H1 (cell line): ENCODE data around the gene ZCWPW2. TPM values are rescaled to one million over a fixed set of nuclear protein-coding genes. Genes with fewer than 3 reads are reported as not detected.

Experiments used
- CTCF ChIA-PET: fragments of 300-600 bp; sonication (Branson Sonifier 250); formaldehyde crosslinking; loops from one replicate; lab custom pipeline; 2021; ENCODE audit not compliant: partially characterized antibody; lab: Charles Lee
- POLR2A ChIA-PET: fragments of 300-600 bp; sonication (Branson Sonifier 250); formaldehyde crosslinking; loops from one replicate; lab custom pipeline; 2021; ENCODE audit warnings: inconsistent platforms; ENCODE audit not compliant: partially characterized antibody; lab: Charles Lee
- DNase-seq, 2 experiments: peaks; one replicate each; pipeline versions ENCODE4 v3.0.0 to v3.0.0-alpha.2; 2010 to 2022; ENCODE audit warnings: low spot score in 2 of 2, low read depth in 1 of 2, mixed read lengths in 1 of 2
- FAIRE-seq: peaks from 2 replicates; lab custom pipeline; 2011; peaks lifted over from hg19 to GRCh38; lab: Jason Lieb, UNC
- H2AFZ ChIP-seq: 2 replicates; pipeline ENCODE4 v1.8.1; 2012; ENCODE audit warnings: low read length, inconsistent platforms
- H2AK5ac ChIP-seq: 2 replicates; pipeline ENCODE4 v1.6.1; 2013; ENCODE audit warnings: low read depth, low read length
- H2BK120ac ChIP-seq: replicated peaks from 2 replicates; pipeline ENCODE3; 2013; ENCODE audit warnings: low read depth, low read length, inconsistent platforms
- H2BK12ac ChIP-seq: 2 replicates; pipeline ENCODE4 v1.6.1; 2013; ENCODE audit warnings: low read depth, low read length
- H2BK15ac ChIP-seq: 2 replicates; pipeline ENCODE4 v1.6.1; 2013; ENCODE audit warnings: low read length
- H2BK20ac ChIP-seq: 2 replicates; pipeline ENCODE4 v1.6.1; 2013; ENCODE audit warnings: low read length
- H2BK5ac ChIP-seq: 2 replicates; pipeline ENCODE4 v1.6.1; 2013; ENCODE audit warnings: low read depth, low read length
- H3K14ac ChIP-seq: 2 replicates; pipeline ENCODE4 v1.6.1; 2013; ENCODE audit warnings: inconsistent platforms; ENCODE audit not compliant: insufficient read length
- H3K18ac ChIP-seq: 2 replicates; pipeline ENCODE4 v1.6.1; 2013; ENCODE audit warnings: low read length; ENCODE audit errors: extremely low read depth
- H3K23ac ChIP-seq: 2 replicates; pipeline ENCODE4 v1.6.1; 2013; ENCODE audit warnings: inconsistent platforms; ENCODE audit not compliant: insufficient read length
- H3K23me2 ChIP-seq: 2 replicates; pipeline ENCODE4 v1.6.1; 2013; ENCODE audit warnings: low read depth, low read length
- H3K27ac ChIP-seq: 2 replicates; pipeline ENCODE4 v1.6.1; 2011; ENCODE audit warnings: low read depth, low read length, inconsistent platforms
- H3K27me3 ChIP-seq, 4 experiments: replicated peaks in 1 of 4; 1 replicate in 1 of 4; 2 replicates in 3 of 4; pipeline versions ENCODE4 v1.6.1 to v1.8.1; 2011 to 2013; ENCODE audit warnings: low read length in 3 of 4, mild to moderate bottlenecking in 3 of 4, inconsistent platforms in 2 of 4, mixed read lengths in 2 of 4, moderate library complexity in 1 of 4; ENCODE audit not compliant: control insufficient read depth in 3 of 4, insufficient read depth in 3 of 4; ENCODE audit errors: extremely low read depth in 1 of 4
- H3K36me3 ChIP-seq, 4 experiments: 2 replicates each; pipeline versions ENCODE4 v1.6.1 to v1.8.1; 2011 to 2013; ENCODE audit warnings: mild to moderate bottlenecking in 4 of 4, low read length in 3 of 4, moderate library complexity in 2 of 4, control low read depth in 1 of 4, inconsistent platforms in 1 of 4; ENCODE audit not compliant: insufficient read depth in 4 of 4, control insufficient read depth in 2 of 4
- H3K4ac ChIP-seq: replicated peaks from 2 replicates; pipeline ENCODE3; 2013; ENCODE audit warnings: low read length, low read depth, mixed read lengths, inconsistent platforms; ENCODE audit not compliant: insufficient read length
- H3K4me1 ChIP-seq, 4 experiments: replicated peaks in 1 of 4; 1 replicate in 1 of 4; 2 replicates in 3 of 4; pipeline versions ENCODE4 v1.6.1 to v1.8.1; 2011 to 2013; ENCODE audit warnings: low read length in 3 of 4, inconsistent platforms in 2 of 4, mixed read lengths in 1 of 4; ENCODE audit not compliant: insufficient read depth in 4 of 4, control insufficient read depth in 3 of 4
- H3K4me2 ChIP-seq, 2 experiments: 2 replicates each; pipeline versions ENCODE4 v1.6.1 to v1.8.1; 2011 to 2013; ENCODE audit warnings: low read depth in 2 of 2, low read length in 2 of 2, control low read depth in 1 of 2, inconsistent platforms in 1 of 2, mild to moderate bottlenecking in 1 of 2; ENCODE audit not compliant: insufficient read depth in 1 of 2
- H3K4me3 ChIP-seq, 4 experiments: fragments of 200-600, 300-600 bp in 1 of 4; sonication (generic), shearing (Covaris generic), sonication (Bioruptor Twin) in 1 of 4; 2 replicates each; pipeline versions ENCODE4 v1.5.1 to v1.8.1; 2011 to 2016; ENCODE audit warnings: low read length in 4 of 4, low read depth in 3 of 4, control low read depth in 2 of 4, inconsistent platforms in 2 of 4, mild to moderate bottlenecking in 2 of 4, mixed read lengths in 1 of 4, moderate library complexity in 1 of 4; ENCODE audit not compliant: insufficient read depth in 2 of 4; ENCODE audit errors: extremely low read depth in 1 of 4
- H3K56ac ChIP-seq: replicated peaks from 2 replicates; pipeline ENCODE3; 2013; ENCODE audit warnings: low read depth, mild to moderate bottlenecking, mixed read lengths, low read length, inconsistent platforms; ENCODE audit not compliant: insufficient read length
- H3K79me1 ChIP-seq: 2 replicates; pipeline ENCODE4 v1.6.1; 2013; ENCODE audit warnings: low read depth, low read length, control low read depth
- H3K79me2 ChIP-seq, 2 experiments: 2 replicates each; pipeline versions ENCODE4 v1.6.1 to v1.8.1; 2012 to 2013; ENCODE audit warnings: low read length in 2 of 2, mild to moderate bottlenecking in 2 of 2, inconsistent platforms in 1 of 2; ENCODE audit not compliant: insufficient read depth in 2 of 2, control insufficient read depth in 1 of 2
- H3K9ac ChIP-seq, 4 experiments: replicated peaks in 1 of 4; 1 replicate in 1 of 4; 2 replicates in 3 of 4; pipeline versions ENCODE4 v1.6.1 to v1.8.1; 2011 to 2013; ENCODE audit warnings: low read depth in 3 of 4, low read length in 3 of 4, control low read depth in 2 of 4, mild to moderate bottlenecking in 2 of 4, moderate library complexity in 2 of 4, inconsistent platforms in 1 of 4; ENCODE audit errors: extremely low read depth in 1 of 4
- H3K9me3 ChIP-seq, 2 experiments: 2 replicates each; pipeline versions ENCODE4 v1.6.1 to v1.8.1; 2012 to 2013; ENCODE audit warnings: mild to moderate bottlenecking in 2 of 2, moderate library complexity in 2 of 2, control low read depth in 1 of 2, inconsistent platforms in 1 of 2, low read depth in 1 of 2, low read length in 1 of 2, mixed read lengths in 1 of 2; ENCODE audit not compliant: insufficient read depth in 2 of 2
- H4K20me1 ChIP-seq, 2 experiments: replicated peaks in 1 of 2; 2 replicates each; pipeline versions ENCODE3 to v1.8.1; 2011 to 2013; ENCODE audit warnings: inconsistent platforms in 2 of 2, low read length in 2 of 2, mild to moderate bottlenecking in 1 of 2; ENCODE audit not compliant: insufficient read depth in 2 of 2, control insufficient read depth in 1 of 2
- H4K5ac ChIP-seq: 2 replicates; pipeline ENCODE4 v1.6.1; 2013; ENCODE audit warnings: low read length, low read depth, mixed read lengths, inconsistent platforms; ENCODE audit not compliant: insufficient read length
- H4K8ac ChIP-seq: 2 replicates; pipeline ENCODE4 v1.8.0; 2013; ENCODE audit warnings: mild to moderate bottlenecking, moderate library complexity, low read length, inconsistent platforms; ENCODE audit not compliant: insufficient read depth; ENCODE audit errors: extremely low read depth
- H4K91ac ChIP-seq: replicated peaks from 2 replicates; pipeline ENCODE3; 2013; ENCODE audit warnings: low read length, mixed read lengths, inconsistent platforms; ENCODE audit not compliant: insufficient read length
- BACH1 ChIP-seq: IDR thresholded peaks from 2 replicates; pipeline ENCODE4 v1.6.1; 2012; ENCODE audit warnings: low read length, improper control_type of control experiment
- CBX5 ChIP-seq: fragments of 300-800, 300-1000 bp; sonication (generic); IDR thresholded peaks from 2 replicates; pipeline ENCODE4 v1.7.1; 2016; ENCODE audit warnings: antibody characterized with exemption, low read length, low read depth
- CHD1 ChIP-seq: IDR thresholded peaks from 2 replicates; pipeline ENCODE4 v1.6.1; 2012; ENCODE audit warnings: low read depth, low read length, improper control_type of control experiment
- HDAC6 ChIP-seq: IDR thresholded peaks from one replicate; pipeline ENCODE4 v1.7.1; 2012; ENCODE audit warnings: low read depth, mild to moderate bottlenecking, inconsistent platforms, low read length, moderate library complexity
- JUND ChIP-seq: IDR thresholded peaks from 2 replicates; pipeline ENCODE4 v1.6.1; 2011; ENCODE audit warnings: mild to moderate bottlenecking, improper control_type of control experiment, low read length
- KDM4A ChIP-seq: IDR thresholded peaks from one replicate; pipeline ENCODE4 v1.7.1; 2012; ENCODE audit warnings: low read depth, mild to moderate bottlenecking, moderate library complexity, low read length, inconsistent platforms; ENCODE audit not compliant: severe bottlenecking
- NRF1 ChIP-seq: IDR thresholded peaks from 2 replicates; pipeline ENCODE4 v1.6.1; 2011; ENCODE audit warnings: mild to moderate bottlenecking, low read depth, low read length, improper control_type of control experiment
- POLR2AphosphoS5 ChIP-seq: IDR thresholded peaks from 2 replicates; pipeline ENCODE4 v1.6.1; 2011; ENCODE audit warnings: low read depth, low read length
- SRF ChIP-seq: IDR thresholded peaks from 2 replicates; pipeline ENCODE4 v1.6.1; 2011; ENCODE audit warnings: mild to moderate bottlenecking, low read depth, low read length, moderate library complexity
- WGBS, 2 experiments: shearing (Covaris generic) in 1 of 2; methylation state at CpG; one replicate each; pipeline versions ENCODE4 v1.1.6 to v1.1.7; 2013 to 2015; ENCODE audit warnings: low lambda C conversion rate in 2 of 2, mixed read lengths in 2 of 2, inconsistent platforms in 1 of 2, low coverage in 1 of 2, missing lambda C conversion rate in 1 of 2; ENCODE audit not compliant: insufficient replicate concordance in 2 of 2, insufficient coverage in 1 of 2, insufficient read length in 1 of 2; ENCODE audit errors: extremely low coverage in 1 of 2, missing lambda C conversion rate in 1 of 2; 5-methylcytosine and 5-hydroxymethylcytosine counted together
- polyA plus RNA-seq, 7 experiments: library from polyadenylated mRNA; depleted of rRNA in 3 of 7; stranded (reverse) in 5 of 7; unstranded in 2 of 7; fragments of >200 nt in 5 of 7; fragments of 200-250 nt in 2 of 7; gene quantifications; 1 replicate in 5 of 7; 2 replicates in 1 of 7; 4 replicates in 1 of 7; pipeline versions ENCODE4 v1.2.1 to v1.2.3, GENCODE V29; 2011 to 2013; ENCODE audit warnings: missing spikeins in 2 of 7, mixed read lengths in 2 of 7
- total RNA-seq: library from RNA; stranded (reverse); fragmentation: NEBNext Ultra II Directional; extraction: Animal tissue kit (Norgen Biotek cat#: 25700); gene quantifications from 2 replicates; pipeline ENCODE4 v1.2.1, GENCODE V29; 2021

ZCWPW2 gene
- total and polyA plus RNA-seq, 2 of the 8 experiments (the other 6 are each of a cell fraction or from before 2014, with no cell fraction given): 0.11 to 0.39 TPM

GRCh38 chr3:28553175-28553574 is 204.7 kb downstream of the ZCWPW2 start:
- no peak overlapping the region for H4K91ac ChIP-seq
- H4K5ac ChIP-seq: no peak overlapping the region
- no peak overlapping the region for H3K4ac ChIP-seq
- H3K27ac ChIP-seq: no peak overlapping the region
- H4K20me1 ChIP-seq: no peaks in the 10 kb centered on the region
- H3K56ac ChIP-seq: no peak overlapping the region
- no peak overlapping the region for H3K9ac ChIP-seq
- H2BK20ac ChIP-seq: no peak overlapping the region
- TF ChIP-seq NRF1: no peak
- TF ChIP-seq JUND: no peak
- TF ChIP-seq CBX5: no peak
- TF ChIP-seq KDM4A: no peak
- TF ChIP-seq HDAC6: no peak
- no peak for TF ChIP-seq BACH1
- no peak for TF ChIP-seq POLR2AphosphoS5
- no peak for TF ChIP-seq SRF
- no peak for TF ChIP-seq CHD1
- TF ChIP-seq, all 59 proteins: peak for 0
- no peak overlapping the region for H2AK5ac ChIP-seq
- no peak overlapping the region for H2BK5ac ChIP-seq
- no peak overlapping the region for H3K4me3 ChIP-seq
- H3K79me1 ChIP-seq: no peaks in the 10 kb centered on the region
- ChIA-PET CTCF (interaction anchor here (1.8 kb wide), 1 partner anchor 76 kb away, joined by 5 read pairs; no protein-coding TSS in a partner anchor), POLR2A (no interaction called here)
- WGBS, 2 experiments: 87% methylated on average over 3 of the region's 3 CpGs; no CpG with 5 or more reads in 1 of the 2 experiments
- H4K8ac ChIP-seq: no peak overlapping the region
- H3K9me3 ChIP-seq: no peaks in the 10 kb centered on the region
- H3K4me2 ChIP-seq: no peak overlapping the region
- no peak overlapping the region for H3K14ac ChIP-seq
- peaks cover 2% of the 10 kb centered on the region; the same call in 1 of the 2 replicates for H3K23me2 ChIP-seq
- no peaks in the 10 kb centered on the region for H3K36me3 ChIP-seq
- H3K79me2 ChIP-seq: no peaks in the 10 kb centered on the region
- H3K27me3 ChIP-seq: no peaks in the 10 kb centered on the region
- H3K4me1 ChIP-seq: peaks cover 0 to 6% (median 0%) of the 10 kb centered on the region in 4 experiments; a peak in 3 of 7 replicates
- H2BK15ac ChIP-seq: no peak overlapping the region
- no peak overlapping the region for H3K23ac ChIP-seq
- FAIRE-seq (no peak), DNase-seq (no peak)
- H2BK120ac ChIP-seq: no peak overlapping the region
- H2AFZ ChIP-seq: no peak overlapping the region
- H3K18ac ChIP-seq: no peak overlapping the region
- no peak overlapping the region for H2BK12ac ChIP-seq
